ENCODE data around the gene SLC4A1.

- TF ChIP-seq POLR2A (IDR thresholded peaks at IDR 0.05; ENCODE audit: borderline replicate concordance, extremely low read depth, insufficient read depth, insufficient read length) (no peak), JUND (IDR thresholded peaks at IDR 0.05) (no peak), CTCF (IDR thresholded peaks at IDR 0.05 in 2 of 3, conservative IDR thresholded peaks at IDR 0.05 in 1 of 3; ENCODE audit: borderline replicate concordance in 1 of 3, insufficient read depth in 1 of 3, low read depth in 2 of 3, low read length in 2 of 3) (no peak), POLR2AphosphoS5 (IDR thresholded peaks at IDR 0.05; ENCODE audit: low read depth, low read length) (no peak), CEBPB (IDR thresholded peaks at IDR 0.05; ENCODE audit: low read depth) (no peak), YY1 (IDR thresholded peaks at IDR 0.05; ENCODE audit: extremely low read depth, insufficient replicate concordance, low read depth, low read length) (no peak), REST (IDR thresholded peaks at IDR 0.05; ENCODE audit: low read depth) (no peak), RAD21 (IDR thresholded peaks at IDR 0.05; ENCODE audit: low read depth) (no peak), EZH2 (IDR thresholded peaks at IDR 0.05) (no peak), ZBTB33 (IDR thresholded peaks at IDR 0.05; ENCODE audit: extremely low read depth, insufficient replicate concordance, low read length) (no peak)
- TF ChIP-seq, protein P1, sequence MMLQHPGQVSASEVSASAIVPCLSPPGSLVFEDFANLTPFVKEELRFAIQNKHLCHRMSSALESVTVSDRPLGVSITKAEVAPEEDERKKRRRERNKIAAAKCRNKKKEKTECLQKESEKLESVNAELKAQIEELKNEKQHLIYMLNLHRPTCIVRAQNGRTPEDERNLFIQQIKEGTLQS (IDR thresholded peaks at IDR 0.05), result no peak
- TF ChIP-seq, protein P2, sequence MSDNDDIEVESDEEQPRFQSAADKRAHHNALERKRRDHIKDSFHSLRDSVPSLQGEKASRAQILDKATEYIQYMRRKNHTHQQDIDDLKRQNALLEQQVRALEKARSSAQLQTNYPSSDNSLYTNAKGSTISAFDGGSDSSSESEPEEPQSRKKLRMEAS (IDR thresholded peaks at IDR 0.05), result no peak
Measured at GRCh38 chr17:44284024-44284400, 16.1 kb upstream of the SLC4A1 start.
